Liver (tissue), 9 donors: ENCODE data around the gene GXYLT2. TPM values are rescaled to one million over a fixed set of nuclear protein-coding genes. Genes with fewer than 3 reads are reported as not detected.

Experiments
- DNase-seq: peaks from one replicate; pipeline ENCODE4 v3.0.0-alpha.2; 2017; ENCODE audit warnings: low spot score
- H3K27ac ChIP-seq, 2 donors: one replicate each; pipeline ENCODE4 v1.7.0; 2013; ENCODE audit warnings: inconsistent platforms in 2 of 2, low read length in 2 of 2, control low read depth in 1 of 2, low read depth in 1 of 2, mild to moderate bottlenecking in 1 of 2
- H3K27me3 ChIP-seq, 4 donors: one replicate each; pipeline versions ENCODE4 v1.6.1 to v1.7.0; 2013; ENCODE audit warnings: low read length in 3 of 4, inconsistent platforms in 1 of 4, mild to moderate bottlenecking in 1 of 4, moderate library complexity in 1 of 4; ENCODE audit not compliant: control insufficient read depth in 4 of 4, insufficient read depth in 4 of 4
- H3K36me3 ChIP-seq, 4 donors: one replicate each; pipeline versions ENCODE4 v1.6.1 to v1.7.0; 2013; ENCODE audit warnings: low read length in 3 of 4, mild to moderate bottlenecking in 3 of 4, low read depth in 1 of 4, moderate library complexity in 1 of 4; ENCODE audit not compliant: control insufficient read depth in 4 of 4, insufficient read depth in 3 of 4
- H3K4me1 ChIP-seq, 4 donors: one replicate each; pipeline versions ENCODE4 v1.6.1 to v1.7.0; 2013; ENCODE audit warnings: low read length in 3 of 4, mild to moderate bottlenecking in 3 of 4, moderate library complexity in 1 of 4; ENCODE audit not compliant: control insufficient read depth in 4 of 4, insufficient read depth in 4 of 4
- H3K4me3 ChIP-seq, 3 donors: one replicate each; pipeline versions ENCODE4 v1.6.1 to v1.7.0; 2013; ENCODE audit warnings: low read length in 3 of 3, control low read depth in 1 of 3, low read depth in 1 of 3, mild to moderate bottlenecking in 1 of 3
- H3K9ac ChIP-seq, 2 donors: one replicate each; pipeline ENCODE4 v1.7.0; 2013; ENCODE audit warnings: low read length in 2 of 2, mild to moderate bottlenecking in 2 of 2, moderate library complexity in 2 of 2, control low read depth in 1 of 2, low read depth in 1 of 2
- H3K9me3 ChIP-seq, 4 donors: one replicate each; pipeline versions ENCODE4 v1.6.1 to v1.7.0; 2013; ENCODE audit warnings: low read length in 3 of 4; ENCODE audit not compliant: control insufficient read depth in 4 of 4
- EGR1 ChIP-seq, 2 donors: IDR thresholded peaks; 2 replicates each; pipeline ENCODE4 v1.6.1; 2016 to 2018; ENCODE audit warnings: antibody characterized with exemption in 2 of 2, low read depth in 2 of 2
- FOXA1 ChIP-seq: IDR thresholded peaks from 2 replicates; pipeline ENCODE4 v1.6.1; 2016; ENCODE audit warnings: antibody characterized with exemption
- FOXA2 ChIP-seq: IDR thresholded peaks from 2 replicates; pipeline ENCODE4 v1.6.1; 2016; ENCODE audit warnings: antibody characterized with exemption
- GABPA ChIP-seq, 2 donors: IDR thresholded peaks in 1 of 2; conservative IDR thresholded peaks in 1 of 2; 2 replicates each; pipeline ENCODE4 v1.6.1; 2016; ENCODE audit warnings: antibody characterized with exemption in 2 of 2, mild to moderate bottlenecking in 1 of 2, moderate library complexity in 1 of 2
- HNF4A ChIP-seq, 2 donors: conservative IDR thresholded peaks; 2 replicates each; pipeline ENCODE4 v1.6.1; 2016; ENCODE audit warnings: antibody characterized with exemption in 2 of 2, mild to moderate bottlenecking in 2 of 2
- HNF4G ChIP-seq: IDR thresholded peaks from 2 replicates; pipeline ENCODE4 v1.6.1; 2016; ENCODE audit warnings: antibody characterized with exemption
- JUND ChIP-seq, 2 donors: IDR thresholded peaks; 2 replicates each; pipeline ENCODE4 v1.6.1; 2016; ENCODE audit warnings: antibody characterized with exemption in 2 of 2
- NR2F2 ChIP-seq: IDR thresholded peaks from 2 replicates; pipeline ENCODE4 v1.6.1; 2016; ENCODE audit warnings: antibody characterized with exemption
- RAD21 ChIP-seq, 2 donors: IDR thresholded peaks; 2 replicates each; pipeline ENCODE4 v1.6.1; 2016; ENCODE audit warnings: antibody characterized with exemption in 2 of 2, mild to moderate bottlenecking in 2 of 2
- RXRA ChIP-seq, 2 donors: IDR thresholded peaks; 2 replicates each; pipeline ENCODE4 v1.6.1; 2017 to 2018; ENCODE audit warnings: antibody characterized with exemption in 2 of 2, mild to moderate bottlenecking in 1 of 2
- SP1 ChIP-seq: IDR thresholded peaks from 2 replicates; pipeline ENCODE4 v1.6.1; 2018; ENCODE audit warnings: antibody characterized with exemption, mild to moderate bottlenecking
- TAF1 ChIP-seq: conservative IDR thresholded peaks from 2 replicates; pipeline ENCODE4 v1.6.1; 2016; ENCODE audit warnings: antibody characterized with exemption, mild to moderate bottlenecking
- YY1 ChIP-seq: IDR thresholded peaks from 2 replicates; pipeline ENCODE4 v1.6.1; 2016; ENCODE audit warnings: antibody characterized with exemption, mild to moderate bottlenecking
- WGBS: extraction: QIAGEN DNeasy Blood & Tissue Kit; methylation state at CpG from one replicate; pipeline ENCODE4 v1.1.7; 2013; 5-methylcytosine and 5-hydroxymethylcytosine counted together
- polyA plus RNA-seq, 2 donors: library from polyadenylated mRNA; stranded (reverse) in 1 of 2; unstranded in 1 of 2; fragments of 200-250 nt in 1 of 2; fragments of >200 nt in 1 of 2; fragmentation: Nextera tagmentation in 1 of 2; extraction: Ambion mirVana in 1 of 2; gene quantifications; one replicate each; pipeline versions ENCODE4 v1.2.1 to v1.2.3, GENCODE V29; 2013 to 2015
- total RNA-seq, 2 donors: library from RNA; depleted of rRNA; stranded (reverse); fragments of >200 nt; gene quantifications; one replicate each; pipeline ENCODE4 v1.2.3, GENCODE V29; 2014
- TF ChIP-seq, protein P1 (sequence below): IDR thresholded peaks from 2 replicates; pipeline ENCODE4 v1.6.1; 2016; ENCODE audit warnings: antibody characterized with exemption
- TF ChIP-seq, protein P2 (sequence below): fragments of 150-350 bp; IDR thresholded peaks from 2 replicates; pipeline ENCODE4 v1.5.1; 2017; ENCODE audit warnings: improper control_type of control experiment, low read depth, low read length; ENCODE audit not compliant: missing input control
- TF ChIP-seq, protein P3 (sequence below): IDR thresholded peaks from 2 replicates; pipeline ENCODE4 v1.6.1; 2016; ENCODE audit warnings: antibody characterized with exemption
- TF ChIP-seq, protein P4 (sequence below): IDR thresholded peaks from 2 replicates; pipeline ENCODE4 v1.6.1; 2016; ENCODE audit warnings: antibody characterized with exemption
- TF ChIP-seq, protein P5 (sequence below): IDR thresholded peaks from 2 replicates; pipeline ENCODE4 v1.6.1; 2016; ENCODE audit warnings: antibody characterized with exemption, mild to moderate bottlenecking
- donor health status: healthy.
- donor health status: healthy.
- donor health status: healthy.
- donor health status: healthy.
- donor health status: healthy.

The GXYLT2 gene
- total and polyA plus RNA-seq, 4 donors: 0.06 to 0.98 (median 0.10) TPM

DNA sequence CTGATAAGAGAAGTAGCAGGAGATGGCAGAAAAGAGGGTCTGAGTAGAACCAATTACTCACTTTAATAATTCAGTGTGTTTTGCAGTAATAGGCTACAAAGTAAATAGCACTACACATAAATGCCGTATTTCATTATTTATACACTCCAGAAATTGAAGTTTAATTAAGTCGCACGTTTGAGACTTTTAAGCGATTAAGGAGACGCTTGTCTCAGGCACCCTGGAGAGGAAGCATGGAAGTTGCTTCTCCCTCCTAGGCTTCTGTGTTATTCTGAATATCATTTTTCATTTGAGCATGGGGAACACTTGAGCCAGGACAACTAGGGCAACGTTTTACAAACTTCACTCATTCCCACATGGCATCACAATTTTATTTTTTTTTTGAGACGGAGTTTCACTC is 12.2 kb downstream of the GXYLT2 start:
- Histone ChIP-seq H3K36me3 (no peaks in the 10 kb centered on the region), H3K4me3 (no peak overlapping the region), H3K9ac (no peak overlapping the region), H3K9me3 (no peaks in the 10 kb centered on the region), H3K27me3 (no peaks in the 10 kb centered on the region), H3K27ac (no peak overlapping the region), H3K4me1 (no peaks in the 10 kb centered on the region)
- 87% methylated on average over 7 of the region's 7 CpGs for WGBS
- no peak for DNase-seq
- TF ChIP-seq SP1: no peak
- TF ChIP-seq TAF1: no peak
- no peak for TF ChIP-seq JUND (IDR thresholded peaks at IDR 0.05)
- TF ChIP-seq GABPA (IDR thresholded peaks at IDR 0.05 in 1 of 2, conservative IDR thresholded peaks at IDR 0.05 in 1 of 2): no peak
- TF ChIP-seq, protein P1, sequence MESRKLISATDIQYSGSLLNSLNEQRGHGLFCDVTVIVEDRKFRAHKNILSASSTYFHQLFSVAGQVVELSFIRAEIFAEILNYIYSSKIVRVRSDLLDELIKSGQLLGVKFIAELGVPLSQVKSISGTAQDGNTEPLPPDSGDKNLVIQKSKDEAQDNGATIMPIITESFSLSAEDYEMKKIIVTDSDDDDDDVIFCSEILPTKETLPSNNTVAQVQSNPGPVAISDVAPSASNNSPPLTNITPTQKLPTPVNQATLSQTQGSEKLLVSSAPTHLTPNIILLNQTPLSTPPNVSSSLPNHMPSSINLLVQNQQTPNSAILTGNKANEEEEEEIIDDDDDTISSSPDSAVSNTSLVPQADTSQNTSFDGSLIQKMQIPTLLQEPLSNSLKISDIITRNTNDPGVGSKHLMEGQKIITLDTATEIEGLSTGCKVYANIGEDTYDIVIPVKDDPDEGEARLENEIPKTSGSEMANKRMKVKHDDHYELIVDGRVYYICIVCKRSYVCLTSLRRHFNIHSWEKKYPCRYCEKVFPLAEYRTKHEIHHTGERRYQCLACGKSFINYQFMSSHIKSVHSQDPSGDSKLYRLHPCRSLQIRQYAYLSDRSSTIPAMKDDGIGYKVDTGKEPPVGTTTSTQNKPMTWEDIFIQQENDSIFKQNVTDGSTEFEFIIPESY: no peak
- TF ChIP-seq, protein P2, sequence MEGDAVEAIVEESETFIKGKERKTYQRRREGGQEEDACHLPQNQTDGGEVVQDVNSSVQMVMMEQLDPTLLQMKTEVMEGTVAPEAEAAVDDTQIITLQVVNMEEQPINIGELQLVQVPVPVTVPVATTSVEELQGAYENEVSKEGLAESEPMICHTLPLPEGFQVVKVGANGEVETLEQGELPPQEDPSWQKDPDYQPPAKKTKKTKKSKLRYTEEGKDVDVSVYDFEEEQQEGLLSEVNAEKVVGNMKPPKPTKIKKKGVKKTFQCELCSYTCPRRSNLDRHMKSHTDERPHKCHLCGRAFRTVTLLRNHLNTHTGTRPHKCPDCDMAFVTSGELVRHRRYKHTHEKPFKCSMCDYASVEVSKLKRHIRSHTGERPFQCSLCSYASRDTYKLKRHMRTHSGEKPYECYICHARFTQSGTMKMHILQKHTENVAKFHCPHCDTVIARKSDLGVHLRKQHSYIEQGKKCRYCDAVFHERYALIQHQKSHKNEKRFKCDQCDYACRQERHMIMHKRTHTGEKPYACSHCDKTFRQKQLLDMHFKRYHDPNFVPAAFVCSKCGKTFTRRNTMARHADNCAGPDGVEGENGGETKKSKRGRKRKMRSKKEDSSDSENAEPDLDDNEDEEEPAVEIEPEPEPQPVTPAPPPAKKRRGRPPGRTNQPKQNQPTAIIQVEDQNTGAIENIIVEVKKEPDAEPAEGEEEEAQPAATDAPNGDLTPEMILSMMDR: no peak
- TF ChIP-seq, protein P3, sequence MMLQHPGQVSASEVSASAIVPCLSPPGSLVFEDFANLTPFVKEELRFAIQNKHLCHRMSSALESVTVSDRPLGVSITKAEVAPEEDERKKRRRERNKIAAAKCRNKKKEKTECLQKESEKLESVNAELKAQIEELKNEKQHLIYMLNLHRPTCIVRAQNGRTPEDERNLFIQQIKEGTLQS: no peak
- no peak for TF ChIP-seq YY1
- TF ChIP-seq HNF4A (conservative IDR thresholded peaks at IDR 0.05): no peak
- TF ChIP-seq FOXA2: no peak
- no peak for TF ChIP-seq NR2F2
- no peak for TF ChIP-seq HNF4G
- TF ChIP-seq, protein P4, sequence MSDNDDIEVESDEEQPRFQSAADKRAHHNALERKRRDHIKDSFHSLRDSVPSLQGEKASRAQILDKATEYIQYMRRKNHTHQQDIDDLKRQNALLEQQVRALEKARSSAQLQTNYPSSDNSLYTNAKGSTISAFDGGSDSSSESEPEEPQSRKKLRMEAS: no peak
- no peak for TF ChIP-seq FOXA1
- no peak for TF ChIP-seq EGR1 (IDR thresholded peaks at IDR 0.05; ENCODE audit: low read depth in 2 of 2)
- no peak for TF ChIP-seq RAD21 (IDR thresholded peaks at IDR 0.05)
- TF ChIP-seq, protein P5, sequence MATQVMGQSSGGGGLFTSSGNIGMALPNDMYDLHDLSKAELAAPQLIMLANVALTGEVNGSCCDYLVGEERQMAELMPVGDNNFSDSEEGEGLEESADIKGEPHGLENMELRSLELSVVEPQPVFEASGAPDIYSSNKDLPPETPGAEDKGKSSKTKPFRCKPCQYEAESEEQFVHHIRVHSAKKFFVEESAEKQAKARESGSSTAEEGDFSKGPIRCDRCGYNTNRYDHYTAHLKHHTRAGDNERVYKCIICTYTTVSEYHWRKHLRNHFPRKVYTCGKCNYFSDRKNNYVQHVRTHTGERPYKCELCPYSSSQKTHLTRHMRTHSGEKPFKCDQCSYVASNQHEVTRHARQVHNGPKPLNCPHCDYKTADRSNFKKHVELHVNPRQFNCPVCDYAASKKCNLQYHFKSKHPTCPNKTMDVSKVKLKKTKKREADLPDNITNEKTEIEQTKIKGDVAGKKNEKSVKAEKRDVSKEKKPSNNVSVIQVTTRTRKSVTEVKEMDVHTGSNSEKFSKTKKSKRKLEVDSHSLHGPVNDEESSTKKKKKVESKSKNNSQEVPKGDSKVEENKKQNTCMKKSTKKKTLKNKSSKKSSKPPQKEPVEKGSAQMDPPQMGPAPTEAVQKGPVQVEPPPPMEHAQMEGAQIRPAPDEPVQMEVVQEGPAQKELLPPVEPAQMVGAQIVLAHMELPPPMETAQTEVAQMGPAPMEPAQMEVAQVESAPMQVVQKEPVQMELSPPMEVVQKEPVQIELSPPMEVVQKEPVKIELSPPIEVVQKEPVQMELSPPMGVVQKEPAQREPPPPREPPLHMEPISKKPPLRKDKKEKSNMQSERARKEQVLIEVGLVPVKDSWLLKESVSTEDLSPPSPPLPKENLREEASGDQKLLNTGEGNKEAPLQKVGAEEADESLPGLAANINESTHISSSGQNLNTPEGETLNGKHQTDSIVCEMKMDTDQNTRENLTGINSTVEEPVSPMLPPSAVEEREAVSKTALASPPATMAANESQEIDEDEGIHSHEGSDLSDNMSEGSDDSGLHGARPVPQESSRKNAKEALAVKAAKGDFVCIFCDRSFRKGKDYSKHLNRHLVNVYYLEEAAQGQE: no peak
- TF ChIP-seq RXRA (IDR thresholded peaks at IDR 0.05): no peak
